Measurements from ENCODE around the gene KRT75.

- TF ChIP-seq EZH2 (IDR thresholded peaks at IDR 0.05): no peak
- TF ChIP-seq, protein P1, sequence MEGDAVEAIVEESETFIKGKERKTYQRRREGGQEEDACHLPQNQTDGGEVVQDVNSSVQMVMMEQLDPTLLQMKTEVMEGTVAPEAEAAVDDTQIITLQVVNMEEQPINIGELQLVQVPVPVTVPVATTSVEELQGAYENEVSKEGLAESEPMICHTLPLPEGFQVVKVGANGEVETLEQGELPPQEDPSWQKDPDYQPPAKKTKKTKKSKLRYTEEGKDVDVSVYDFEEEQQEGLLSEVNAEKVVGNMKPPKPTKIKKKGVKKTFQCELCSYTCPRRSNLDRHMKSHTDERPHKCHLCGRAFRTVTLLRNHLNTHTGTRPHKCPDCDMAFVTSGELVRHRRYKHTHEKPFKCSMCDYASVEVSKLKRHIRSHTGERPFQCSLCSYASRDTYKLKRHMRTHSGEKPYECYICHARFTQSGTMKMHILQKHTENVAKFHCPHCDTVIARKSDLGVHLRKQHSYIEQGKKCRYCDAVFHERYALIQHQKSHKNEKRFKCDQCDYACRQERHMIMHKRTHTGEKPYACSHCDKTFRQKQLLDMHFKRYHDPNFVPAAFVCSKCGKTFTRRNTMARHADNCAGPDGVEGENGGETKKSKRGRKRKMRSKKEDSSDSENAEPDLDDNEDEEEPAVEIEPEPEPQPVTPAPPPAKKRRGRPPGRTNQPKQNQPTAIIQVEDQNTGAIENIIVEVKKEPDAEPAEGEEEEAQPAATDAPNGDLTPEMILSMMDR (IDR thresholded peaks at IDR 0.05 in 2 of 3, conservative IDR thresholded peaks at IDR 0.05 in 1 of 3; ENCODE audit: borderline replicate concordance in 1 of 3, insufficient read depth in 1 of 3, low read depth in 2 of 3, low read length in 2 of 3): no peak
- no peak for TF ChIP-seq POLR2A (IDR thresholded peaks at IDR 0.05; ENCODE audit: borderline replicate concordance, extremely low read depth, insufficient read depth, insufficient read length)
- TF ChIP-seq, protein P2, sequence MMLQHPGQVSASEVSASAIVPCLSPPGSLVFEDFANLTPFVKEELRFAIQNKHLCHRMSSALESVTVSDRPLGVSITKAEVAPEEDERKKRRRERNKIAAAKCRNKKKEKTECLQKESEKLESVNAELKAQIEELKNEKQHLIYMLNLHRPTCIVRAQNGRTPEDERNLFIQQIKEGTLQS (IDR thresholded peaks at IDR 0.05): no peak
- no peak for TF ChIP-seq CEBPB (IDR thresholded peaks at IDR 0.05; ENCODE audit: low read depth)
Measured at GRCh38 chr12:52414936-52415335, 19.2 kb downstream of the KRT75 start.
